Caki2 (cell line): ENCODE results near the gene AIRE. TPM values are rescaled to one million over a fixed set of nuclear protein-coding genes. Genes with fewer than 3 reads are reported as not detected.

ENCODE experiments used
- DNase-seq: peaks from one replicate; pipeline ENCODE4 v3.0.0-alpha.2; 2015; ENCODE audit warnings: low read depth
- in situ Hi-C: cut with HindIII; loops from 2 replicates; pipeline ENCODE4 v1.10.0; 2016; ENCODE audit warnings: low sequenced_read_pairs, low pct_unique_long_range_greater_than_20kb, mixed read lengths
- total RNA-seq: library from RNA; depleted of rRNA; stranded (reverse); fragments of >200 nt; shearing (Covaris generic); gene quantifications from 2 replicates; pipeline ENCODE4 v1.2.3, GENCODE V29; 2014; ENCODE audit warnings: low replicate concordance

Gene AIRE
- total RNA-seq, 1 experiment from 2014 or later, result not detected

GRCh38 chr21:44288251-44289110, 2.8 kb downstream of the AIRE start:
- no peak for DNase-seq
- in situ Hi-C loops, result no loop called here

DNA sequence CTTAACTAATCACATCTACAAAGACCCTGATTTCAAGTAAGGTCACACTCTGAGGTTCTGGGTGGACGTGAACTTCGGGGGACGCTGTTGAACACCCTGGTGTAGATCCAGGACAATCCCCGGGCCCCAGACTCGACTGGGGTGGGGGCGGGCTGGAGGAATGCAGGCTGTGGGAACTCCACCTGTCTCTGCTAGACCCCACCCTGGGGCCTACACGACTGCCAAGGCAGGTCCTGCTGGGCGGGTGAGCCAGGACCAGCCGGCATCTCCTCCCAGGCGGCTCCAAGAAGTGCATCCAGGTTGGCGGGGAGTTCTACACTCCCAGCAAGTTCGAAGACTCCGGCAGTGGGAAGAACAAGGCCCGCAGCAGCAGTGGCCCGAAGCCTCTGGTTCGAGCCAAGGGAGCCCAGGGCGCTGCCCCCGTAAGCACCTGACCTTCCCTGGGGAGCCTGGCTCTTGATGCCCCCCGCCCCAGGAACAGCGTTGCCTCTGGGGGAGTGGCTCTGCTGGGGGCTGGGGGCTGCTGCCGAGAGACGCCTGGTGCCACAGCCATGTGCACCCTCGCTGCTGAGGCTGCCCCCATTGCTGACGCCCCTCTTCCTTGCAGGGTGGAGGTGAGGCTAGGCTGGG, 3.8 kb downstream of the AIRE start:
- no peak for DNase-seq
- in situ Hi-C loops, result no loop called here

DNA sequence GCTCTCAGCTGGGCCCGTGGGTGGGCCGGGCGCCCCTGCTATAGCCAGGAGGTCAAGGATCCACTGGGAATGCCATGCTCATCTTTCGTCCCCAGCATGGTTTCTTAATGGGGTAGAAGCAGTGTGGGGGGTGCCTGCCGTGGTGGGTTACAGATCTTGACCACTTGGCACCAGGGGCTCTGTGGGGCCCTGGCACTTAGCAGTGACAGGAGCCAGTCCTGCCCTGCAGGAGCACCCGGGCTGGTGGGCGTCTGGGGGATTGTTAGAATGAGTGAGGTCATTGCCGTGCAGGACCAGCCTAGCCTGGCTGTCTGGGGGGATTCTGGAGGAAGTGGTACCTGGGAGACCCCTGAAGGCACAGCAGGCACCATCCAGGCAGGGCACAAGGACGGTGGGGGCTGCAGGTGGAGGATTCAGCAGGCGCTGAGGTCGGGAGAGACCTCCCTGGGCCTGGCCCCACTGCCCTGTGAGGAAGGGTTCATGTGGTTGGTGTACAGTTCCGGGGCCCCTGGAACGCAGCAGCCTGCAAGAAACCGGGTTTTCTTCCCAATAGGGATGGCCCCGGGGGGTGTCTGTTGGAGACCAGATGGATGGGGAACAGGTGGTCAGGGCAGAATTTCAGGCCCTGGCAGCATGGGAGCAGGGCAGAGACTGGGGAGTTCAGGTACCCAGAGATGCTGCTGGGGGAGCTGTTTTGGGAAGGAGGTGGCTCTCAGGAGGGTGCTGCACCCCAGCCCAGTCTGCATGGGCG, 4.8 kb downstream of the AIRE start:
- no peak for DNase-seq
- in situ Hi-C loops, result no loop called here

DNA sequence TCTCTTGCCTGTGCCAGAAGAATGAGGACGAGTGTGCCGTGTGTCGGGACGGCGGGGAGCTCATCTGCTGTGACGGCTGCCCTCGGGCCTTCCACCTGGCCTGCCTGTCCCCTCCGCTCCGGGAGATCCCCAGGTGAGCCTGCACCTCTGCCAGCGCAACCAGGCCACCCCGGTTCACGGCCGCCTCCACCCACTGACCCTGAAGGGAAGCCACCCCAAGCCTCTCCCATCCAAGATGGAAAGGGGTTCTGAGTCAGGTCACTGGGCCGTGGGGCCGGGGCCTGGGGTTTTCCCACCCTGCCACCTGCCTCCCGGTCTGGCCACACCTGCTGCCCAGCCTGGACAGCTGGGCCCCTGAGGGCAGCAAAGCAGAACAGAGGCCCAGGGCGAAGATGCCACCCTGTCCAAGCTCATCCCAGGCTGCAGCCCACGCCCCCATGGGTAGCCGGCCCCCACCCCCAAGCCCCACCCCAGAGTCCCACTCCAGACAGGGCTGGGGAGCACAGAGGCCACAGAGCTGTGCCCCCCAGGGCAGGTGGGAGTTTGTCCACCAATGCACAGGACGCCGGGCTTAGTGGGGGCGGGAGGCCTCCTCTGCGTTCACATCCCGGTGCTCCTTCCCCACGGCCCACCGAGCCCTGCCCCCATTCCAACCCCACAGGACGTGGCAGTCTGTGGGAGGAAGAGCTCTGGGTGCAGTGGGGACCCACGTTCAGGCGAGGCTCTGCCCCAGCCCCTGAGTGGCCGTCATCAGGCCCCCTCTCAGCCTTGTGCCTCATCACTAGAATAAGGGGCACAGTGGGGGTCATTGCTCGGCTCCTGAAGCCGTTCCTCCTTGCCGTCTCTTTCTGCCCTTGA, 5.6 kb downstream of the AIRE start:
- in situ Hi-C loops, result no loop called here
- no peak for DNase-seq

DNA sequence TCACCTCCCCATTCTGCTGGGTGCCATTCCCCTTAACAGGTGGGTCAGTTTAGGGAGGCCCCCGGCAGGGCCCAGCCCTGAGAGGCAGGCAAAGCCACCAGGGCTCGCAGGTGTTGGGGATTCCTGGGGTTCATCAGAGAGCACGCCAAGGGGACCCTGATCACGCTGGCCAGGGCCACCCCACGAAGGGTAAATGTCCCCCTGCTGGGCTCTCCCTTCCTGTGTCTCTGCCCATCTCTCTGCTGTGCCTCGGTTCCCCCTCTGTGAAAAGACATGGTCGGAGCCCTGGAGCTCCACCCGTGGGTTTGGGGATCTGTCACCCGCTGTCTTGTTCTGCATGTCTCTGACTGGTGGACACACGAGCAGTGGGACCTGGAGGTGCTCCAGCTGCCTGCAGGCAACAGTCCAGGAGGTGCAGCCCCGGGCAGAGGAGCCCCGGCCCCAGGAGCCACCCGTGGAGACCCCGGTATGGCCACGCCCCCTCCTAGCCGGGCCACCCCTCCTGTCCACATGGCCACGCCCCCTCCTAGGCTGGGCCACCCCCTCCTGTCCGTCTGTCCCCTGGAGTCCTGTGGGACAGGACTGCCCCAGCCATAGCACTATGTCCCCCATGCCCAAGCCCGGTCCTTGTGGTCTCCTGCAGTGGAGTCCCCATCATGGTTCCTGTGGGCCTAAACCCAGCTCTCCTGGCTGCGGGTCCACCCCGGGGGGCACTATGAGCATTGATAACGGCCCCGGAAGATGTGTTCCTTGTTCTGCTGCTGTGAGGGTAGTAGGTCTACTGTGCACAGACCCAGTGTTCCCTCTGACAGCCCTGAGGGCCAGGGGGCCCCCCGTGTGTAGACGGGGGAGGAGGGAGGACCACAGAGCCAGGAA, 6.5 kb downstream of the AIRE start:
- in situ Hi-C loops, result no loop called here

DNA sequence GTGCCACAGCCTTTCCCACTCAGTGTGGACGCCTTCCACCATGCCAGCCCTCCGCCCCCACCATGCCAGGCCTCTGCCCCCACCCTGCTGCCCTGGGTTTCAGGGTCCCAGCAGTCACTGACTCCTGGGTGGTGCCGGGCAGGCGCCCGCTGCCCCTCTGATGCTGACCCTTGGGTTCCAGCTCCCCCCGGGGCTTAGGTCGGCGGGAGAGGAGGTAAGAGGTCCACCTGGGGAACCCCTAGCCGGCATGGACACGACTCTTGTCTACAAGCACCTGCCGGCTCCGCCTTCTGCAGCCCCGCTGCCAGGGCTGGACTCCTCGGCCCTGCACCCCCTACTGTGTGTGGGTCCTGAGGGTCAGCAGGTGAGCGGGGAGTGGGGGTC, 7.1 kb downstream of the AIRE start:
- in situ Hi-C loops, result no loop called here
- no peak for DNase-seq

More for the DNA sequence above, 6.5 kb downstream of the AIRE start:
- no peak for DNase-seq

DNA sequence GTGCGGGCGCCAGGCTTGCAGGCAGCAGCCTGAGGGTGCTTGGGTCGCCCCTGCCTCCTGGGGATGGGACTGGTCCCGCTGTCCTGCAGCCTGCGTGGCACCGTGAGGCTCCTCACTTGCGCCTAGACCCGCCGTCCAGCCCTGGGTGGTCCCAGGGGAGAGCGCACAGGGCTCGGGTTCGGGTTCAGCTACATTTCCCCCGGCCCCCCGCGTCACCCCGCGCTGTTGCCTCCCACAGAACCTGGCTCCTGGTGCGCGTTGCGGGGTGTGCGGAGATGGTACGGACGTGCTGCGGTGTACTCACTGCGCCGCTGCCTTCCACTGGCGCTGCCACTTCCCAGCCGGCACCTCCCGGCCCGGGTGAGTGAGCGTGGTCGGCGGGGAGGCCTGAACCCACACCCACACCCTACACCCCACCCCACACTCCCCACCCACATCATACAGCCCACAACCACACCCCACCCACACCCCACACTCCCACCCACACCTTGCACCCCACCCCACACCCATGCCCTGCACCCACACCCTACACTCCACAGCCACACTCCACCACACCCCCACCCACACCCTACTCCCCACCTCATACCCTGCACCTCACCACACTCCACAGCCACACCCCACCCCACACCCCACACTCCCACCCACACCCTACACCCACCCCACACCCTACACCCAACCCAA, 8.0 kb downstream of the AIRE start:
- in situ Hi-C loops, result no loop called here
- DNase-seq, result no peak

DNA sequence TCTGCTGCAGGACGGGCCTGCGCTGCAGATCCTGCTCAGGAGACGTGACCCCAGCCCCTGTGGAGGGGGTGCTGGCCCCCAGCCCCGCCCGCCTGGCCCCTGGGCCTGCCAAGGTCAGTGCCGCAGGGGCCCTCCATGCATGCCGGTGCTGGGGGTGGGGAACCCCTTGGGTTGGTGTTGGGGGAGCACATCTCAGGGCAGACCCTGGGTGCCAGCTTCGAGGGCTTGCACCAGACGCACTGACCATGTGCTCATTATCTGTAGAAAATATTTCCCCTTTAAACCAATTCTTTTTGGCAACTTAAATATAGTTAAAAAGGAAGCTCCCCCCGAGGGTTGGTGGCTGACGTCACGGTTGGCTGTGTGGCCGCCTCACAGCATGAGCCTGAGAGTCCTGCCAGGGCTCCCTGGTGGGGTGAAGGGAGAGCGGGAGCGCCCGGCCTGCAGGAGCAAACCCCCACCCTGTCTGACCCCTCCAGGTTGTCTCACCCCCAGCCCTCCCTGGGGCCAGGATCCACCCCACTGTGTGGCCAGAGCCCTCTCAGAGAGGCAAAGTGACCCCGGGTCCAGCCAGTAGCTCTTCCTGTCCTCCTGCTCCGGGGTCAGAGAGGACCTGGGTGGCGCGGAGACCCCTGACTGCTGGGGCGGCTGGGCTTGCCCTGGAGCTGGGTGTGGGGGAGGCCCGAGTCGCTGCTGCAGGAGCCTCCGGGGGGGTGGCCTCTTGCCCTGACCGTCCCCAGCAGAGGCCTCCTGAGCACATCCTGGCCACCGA, 8.9 kb downstream of the AIRE start:
- DNase-seq, result no peak
- in situ Hi-C loops, result no loop called here

DNA sequence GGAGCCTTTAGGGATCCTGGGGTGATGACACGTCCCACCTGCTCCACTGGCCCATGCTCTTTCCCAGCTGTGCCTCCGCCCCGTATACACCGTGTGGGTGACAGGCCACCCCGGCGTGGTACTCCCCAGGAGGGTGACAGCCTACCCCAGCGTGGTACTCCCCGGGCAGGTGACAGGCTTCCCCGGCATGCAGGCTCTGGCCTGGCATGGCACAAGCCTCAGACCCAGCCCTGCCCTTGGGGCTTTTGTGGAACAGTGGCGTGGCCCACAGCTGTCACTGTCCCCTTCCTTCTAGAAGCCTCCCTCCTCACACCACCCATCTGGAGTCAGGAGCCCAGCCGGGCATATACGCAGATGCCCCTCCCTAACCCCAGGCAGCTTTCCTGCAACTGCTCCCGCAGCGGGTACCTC, 9.5 kb downstream of the AIRE start:
- in situ Hi-C loops, result no loop called here
- no peak for DNase-seq

DNA sequence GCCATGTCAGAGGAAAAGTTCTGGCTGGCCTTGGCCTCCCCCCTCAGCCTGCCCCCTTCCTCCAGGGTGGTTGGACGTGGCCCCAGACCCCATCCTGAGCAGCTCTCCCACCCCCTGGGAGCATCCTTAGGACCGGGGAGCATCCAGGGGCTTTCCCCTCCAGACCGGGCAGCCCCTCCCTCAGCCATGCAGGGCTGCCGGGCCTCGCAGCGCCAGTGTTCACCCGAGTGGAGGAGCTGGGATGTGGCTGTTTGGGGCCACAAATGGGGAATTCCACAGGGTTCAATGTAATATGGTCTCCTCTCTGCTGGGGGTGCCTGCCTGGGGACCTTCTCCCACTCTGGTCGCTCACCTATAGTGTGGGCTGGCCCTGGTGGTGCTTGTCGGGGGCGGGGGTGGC, 10.0 kb downstream of the AIRE start:
- in situ Hi-C loops, result no loop called here
- DNase-seq, result no peak

DNA sequence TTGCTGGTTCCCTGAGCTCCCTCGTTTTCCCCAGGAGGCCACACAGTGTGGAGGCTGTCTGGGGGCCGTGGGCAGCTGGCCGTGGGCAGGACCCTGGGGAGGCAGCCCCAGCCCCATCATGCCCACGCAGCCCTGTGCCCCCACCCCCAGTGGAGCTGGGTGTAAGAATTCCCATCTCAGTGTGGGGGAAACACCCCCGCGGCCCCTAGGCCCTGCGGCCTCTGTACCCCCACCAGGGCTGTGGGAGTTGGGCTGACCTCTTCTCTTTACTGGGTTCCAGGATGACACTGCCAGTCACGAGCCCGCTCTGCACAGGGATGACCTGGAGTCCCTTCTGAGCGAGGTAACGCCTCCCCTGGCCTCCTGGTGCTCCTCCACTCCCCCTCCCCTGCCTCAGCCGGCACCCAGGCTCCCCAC, 10.4 kb downstream of the AIRE start:
- DNase-seq, result no peak
- in situ Hi-C loops, result no loop called here

GRCh38 chr21:44296916-44297315, 11.2 kb downstream of the AIRE start:
- in situ Hi-C loops, result no loop called here
- no peak for DNase-seq

DNA sequence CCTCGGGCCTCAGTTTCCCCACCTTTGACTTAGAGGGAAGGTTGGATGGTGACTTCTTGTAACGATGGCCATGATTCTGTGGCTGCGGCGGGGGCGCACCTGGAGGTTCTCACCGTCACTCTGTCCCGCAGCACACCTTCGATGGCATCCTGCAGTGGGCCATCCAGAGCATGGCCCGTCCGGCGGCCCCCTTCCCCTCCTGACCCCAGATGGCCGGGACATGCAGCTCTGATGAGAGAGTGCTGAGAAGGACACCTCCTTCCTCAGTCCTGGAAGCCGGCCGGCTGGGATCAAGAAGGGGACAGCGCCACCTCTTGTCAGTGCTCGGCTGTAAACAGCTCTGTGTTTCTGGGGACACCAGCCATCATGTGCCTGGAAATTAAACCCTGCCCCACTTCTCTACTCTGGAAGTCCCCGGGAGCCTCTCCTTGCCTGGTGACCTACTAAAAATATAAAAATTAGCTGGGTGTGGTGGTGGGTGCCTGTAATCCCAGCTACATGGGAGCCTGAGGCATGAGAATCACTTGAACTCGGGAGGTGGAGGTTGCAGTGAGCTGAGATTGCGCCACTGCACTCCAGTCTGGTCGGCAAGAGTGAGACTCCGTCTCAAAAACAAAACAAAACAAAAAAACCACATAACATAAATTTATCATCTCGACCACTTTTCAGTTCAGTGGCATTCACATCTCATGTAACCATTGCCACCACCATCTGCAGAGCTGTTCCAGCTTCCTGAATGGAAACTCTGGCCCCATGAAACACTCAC, 12.0 kb downstream of the AIRE start:
- DNase-seq, result peak; percentile 91
- in situ Hi-C loops, result no loop called here

DNA sequence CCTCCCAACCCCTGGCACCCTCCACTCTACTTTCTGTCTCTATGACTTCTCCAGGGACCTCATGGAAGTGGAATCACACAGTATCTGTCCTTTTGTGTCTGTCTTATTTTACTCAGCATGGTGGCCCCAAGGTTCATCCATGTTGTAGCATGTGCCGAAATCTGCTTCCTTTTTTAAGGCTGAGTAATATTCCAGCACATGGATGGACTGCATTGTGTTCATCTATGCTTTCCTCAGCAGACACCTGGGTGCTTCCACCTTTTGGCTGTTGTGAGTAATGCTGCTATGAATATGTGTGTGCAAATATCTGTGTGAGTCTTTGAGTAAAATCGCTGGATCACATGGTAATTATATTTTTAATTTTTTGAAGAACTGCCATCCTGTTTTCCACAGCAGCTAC, 12.6 kb downstream of the AIRE start:
- DNase-seq, result peak; percentile 17
- in situ Hi-C loops, result no loop called here

DNA sequence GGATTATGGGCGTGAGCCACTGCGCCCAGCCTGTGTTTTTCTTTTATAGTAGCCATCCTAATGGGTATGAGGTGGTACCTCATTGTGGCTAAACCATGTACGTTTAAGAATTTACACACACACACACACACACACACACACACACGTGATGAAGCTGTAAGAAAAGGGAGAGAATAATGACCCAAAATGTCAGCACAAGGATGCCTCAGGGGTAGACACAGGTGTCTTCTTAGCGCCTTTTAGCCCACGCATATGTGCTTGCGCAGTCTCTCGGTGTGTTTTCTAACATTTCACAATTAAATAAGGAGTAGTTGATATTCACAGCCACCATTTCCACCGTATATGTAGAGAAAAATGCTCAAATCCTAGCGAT, 13.4 kb downstream of the AIRE start:
- no peak for DNase-seq
- in situ Hi-C loops, result no loop called here
